GM12865 (cell line): ENCODE measurements around the gene IQGAP3.

Experiments used
- DNase-seq: peaks from one replicate; pipeline ENCODE4 v3.0.0; 2010; ENCODE audit warnings: low read depth
- H3K4me3 ChIP-seq: 2 replicates; pipeline ENCODE4 v1.5.1; 2011; ENCODE audit warnings: mild to moderate bottlenecking, low read depth, low read length, control low read depth
- CTCF ChIP-seq: IDR thresholded peaks from 2 replicates; pipeline ENCODE4 v1.5.1; 2011; ENCODE audit warnings: low read length, control low read depth, low read depth, inconsistent platforms; ENCODE audit not compliant: insufficient read depth; ENCODE audit errors: missing control alignments

Gene IQGAP3

GRCh38 chr1:156524481-156524869 lies 47.9 kb downstream of the IQGAP3 start:
- no peak overlapping the region; the same call in 1 of the 2 replicates for H3K4me3 ChIP-seq
- peak; percentile 66 for DNase-seq
- TF ChIP-seq CTCF = no peak

GRCh38 chr1:156523801-156524480 lies 48.4 kb downstream of the IQGAP3 start:
- no peak for TF ChIP-seq CTCF
- no peak for DNase-seq

GRCh38 chr1:156522443-156522970 lies 49.9 kb downstream of the IQGAP3 start:
- no peak overlapping the region for H3K4me3 ChIP-seq
- no peak for TF ChIP-seq CTCF
- no peak for DNase-seq

More at GRCh38 chr1:156523801-156524480, 48.4 kb downstream of the IQGAP3 start:
- no peak overlapping the region for H3K4me3 ChIP-seq

GRCh38 chr1:156517748-156518147 lies 54.6 kb downstream of the IQGAP3 start:
- TF ChIP-seq CTCF = no peak
- no peak overlapping the region for H3K4me3 ChIP-seq
- DNase-seq = no peak

GRCh38 chr1:156516821-156517220 lies 55.5 kb downstream of the IQGAP3 start:
- TF ChIP-seq CTCF = no peak
- no peak overlapping the region for H3K4me3 ChIP-seq
- no peak for DNase-seq

- no peak overlapping the region for H3K4me3 ChIP-seq
- DNase-seq = no peak
- TF ChIP-seq CTCF = no peak
Observed at GRCh38 chr1:156515956-156516355, 56.4 kb downstream of the IQGAP3 start.

GRCh38 chr1:156513185-156513584 lies 59.2 kb downstream of the IQGAP3 start:
- H3K4me3 ChIP-seq = no peak overlapping the region
- TF ChIP-seq CTCF = no peak
- DNase-seq = no peak
